ENCODE measurements around the gene TMEM253.

- TF ChIP-seq CTCF (IDR thresholded peaks at IDR 0.05): no peak
- no peak for TF ChIP-seq POLR2AphosphoS5 (IDR thresholded peaks at IDR 0.05; ENCODE audit: insufficient read depth in 1 of 2, low read depth in 1 of 2)
- TF ChIP-seq POLR2A (IDR thresholded peaks at IDR 0.05): no peak
Measured at GRCh38 chr14:21118933-21119332, 18.1 kb downstream of the TMEM253 start.

All from vagina (tissue), 2 donors.